MM.1S (cell line): Measurements from ENCODE around the gene MRPL45.

Experiments used
- DNase-seq: peaks from one replicate; pipeline ENCODE4 v3.0.0-alpha.2; 2015
- H2AFZ ChIP-seq: fragments of 300-600 bp; sonication (generic); 2 replicates; pipeline ENCODE4 v1.6.0; 2016; ENCODE audit warnings: antibody characterized with exemption, low read length
- H3F3A ChIP-seq: fragments of 300-600 bp; sonication (generic); 2 replicates; pipeline ENCODE4 v1.6.1; 2016; ENCODE audit warnings: mild to moderate bottlenecking, antibody characterized with exemption, low read length, moderate library complexity, mixed read lengths; ENCODE audit not compliant: insufficient read depth
- H3K27ac ChIP-seq: fragments of 300-600 bp; sonication (generic); 2 replicates; pipeline ENCODE4 v1.5.1; 2016; ENCODE audit warnings: mild to moderate bottlenecking, low read length
- H3K27me3 ChIP-seq: fragments of 300-600 bp; sonication (generic); replicated peaks from 2 replicates; pipeline ENCODE4 v1.6.0; 2016; ENCODE audit warnings: low read length; ENCODE audit not compliant: insufficient read depth
- H3K36me3 ChIP-seq: fragments of 300-600 bp; sonication (generic); replicated peaks from 2 replicates; pipeline ENCODE4 v1.6.1; 2016; ENCODE audit warnings: mild to moderate bottlenecking, low read length, mixed read lengths; ENCODE audit not compliant: insufficient read depth
- H3K4me1 ChIP-seq: fragments of 300-600 bp; sonication (generic); 2 replicates; pipeline ENCODE4 v1.6.1; 2016; ENCODE audit warnings: low read length, mixed read lengths
- H3K4me2 ChIP-seq: fragments of 300-600 bp; sonication (generic); 2 replicates; pipeline ENCODE4 v1.6.0; 2016; ENCODE audit warnings: low read depth, low read length
- H3K4me3 ChIP-seq: fragments of 300-600 bp; sonication (generic); 2 replicates; pipeline ENCODE4 v1.5.1; 2016; ENCODE audit warnings: low read length, mixed read lengths
- H3K79me2 ChIP-seq: fragments of 300-600 bp; sonication (generic); 2 replicates; pipeline ENCODE4 v1.6.1; 2016; ENCODE audit warnings: mixed run types, low read length, mixed read lengths
- H3K9ac ChIP-seq: fragments of 300-600 bp; sonication (generic); 2 replicates; pipeline ENCODE4 v1.6.1; 2016; ENCODE audit warnings: low read length, mixed read lengths
- H3K9me2 ChIP-seq: fragments of 300-600 bp; sonication (generic); replicated peaks from 2 replicates; pipeline ENCODE4 v1.6.1; 2016; ENCODE audit warnings: mild to moderate bottlenecking, low read length, mixed read lengths; ENCODE audit not compliant: insufficient read depth
- H3K9me3 ChIP-seq: fragments of 300-600 bp; sonication (generic); replicated peaks from 2 replicates; pipeline ENCODE4 v1.6.1; 2016; ENCODE audit warnings: mild to moderate bottlenecking, low read length, mixed read lengths; ENCODE audit not compliant: insufficient read depth
- H4K20me1 ChIP-seq: fragments of 300-600 bp; sonication (generic); 2 replicates; pipeline ENCODE4 v1.6.1; 2016; ENCODE audit warnings: mild to moderate bottlenecking, low read length, moderate library complexity, mixed read lengths; ENCODE audit not compliant: insufficient read depth
- EZH2 ChIP-seq: fragments of 300-600 bp; sonication (generic); optimal IDR thresholded peaks from 2 replicates; pipeline ENCODE3; 2017; ENCODE audit warnings: low read depth, mild to moderate bottlenecking, antibody characterized with exemption, low read length, mixed read lengths
- EZH2phosphoT487 ChIP-seq: fragments of 300-600 bp; sonication (generic); IDR thresholded peaks from 2 replicates; pipeline ENCODE4 v1.6.1; 2018; ENCODE audit warnings: antibody characterized with exemption, low read length
- TF ChIP-seq, protein P1 (sequence below): fragments of 300-600 bp; sonication (generic); IDR thresholded peaks from 2 replicates; pipeline ENCODE4 v1.5.1; 2016; ENCODE audit warnings: antibody characterized with exemption, low read length, mixed read lengths

MRPL45 gene

DNA sequence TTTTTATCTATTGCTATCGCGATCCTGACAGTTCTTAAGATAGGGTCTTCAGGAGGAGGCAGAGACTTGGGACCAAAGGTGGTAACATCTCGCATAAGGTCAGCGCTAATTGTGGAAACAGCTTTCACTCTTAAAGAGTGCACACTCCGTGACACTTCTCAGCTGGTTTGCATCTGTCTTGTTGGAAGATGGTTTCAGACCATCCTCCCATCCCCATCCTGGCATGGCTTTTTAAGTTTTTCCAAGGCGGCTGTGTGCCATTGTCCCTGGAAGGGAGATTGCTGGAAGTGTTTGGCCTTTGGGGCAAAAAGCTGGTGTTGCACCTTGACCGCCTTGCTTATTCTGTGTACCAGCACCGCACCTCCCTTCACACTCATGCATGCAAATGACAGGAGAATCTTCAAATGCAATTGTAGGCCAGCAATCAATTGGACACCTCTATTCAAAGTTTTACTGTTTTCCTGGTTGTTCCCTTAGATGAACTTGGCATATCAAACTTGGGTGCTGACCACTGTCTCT, 56.2 kb downstream of the MRPL45 start:
- Histone ChIP-seq H3K36me3 (no peaks in the 10 kb centered on the region), H3K4me2 (peak overlapping the region; percentile 94), H3K9ac (peak overlapping the region; percentile 56; the same call in 1 of the 2 replicates), H3F3A (no peaks in the 10 kb centered on the region), H3K27ac (no peak overlapping the region), H3K27me3 (no peaks in the 10 kb centered on the region), H2AFZ (peak overlapping the region; percentile 82), H4K20me1 (no peaks in the 10 kb centered on the region), H3K4me1 (peaks cover 4% of the 10 kb centered on the region; the same call in 1 of the 2 replicates), H3K9me3 (no peaks in the 10 kb centered on the region), H3K4me3 (peak overlapping the region; percentile 79), H3K9me2 (no peaks in the 10 kb centered on the region), H3K79me2 (no peaks in the 10 kb centered on the region)
- no peak for TF ChIP-seq EZH2
- no peak for TF ChIP-seq EZH2phosphoT487
- TF ChIP-seq, protein P1, sequence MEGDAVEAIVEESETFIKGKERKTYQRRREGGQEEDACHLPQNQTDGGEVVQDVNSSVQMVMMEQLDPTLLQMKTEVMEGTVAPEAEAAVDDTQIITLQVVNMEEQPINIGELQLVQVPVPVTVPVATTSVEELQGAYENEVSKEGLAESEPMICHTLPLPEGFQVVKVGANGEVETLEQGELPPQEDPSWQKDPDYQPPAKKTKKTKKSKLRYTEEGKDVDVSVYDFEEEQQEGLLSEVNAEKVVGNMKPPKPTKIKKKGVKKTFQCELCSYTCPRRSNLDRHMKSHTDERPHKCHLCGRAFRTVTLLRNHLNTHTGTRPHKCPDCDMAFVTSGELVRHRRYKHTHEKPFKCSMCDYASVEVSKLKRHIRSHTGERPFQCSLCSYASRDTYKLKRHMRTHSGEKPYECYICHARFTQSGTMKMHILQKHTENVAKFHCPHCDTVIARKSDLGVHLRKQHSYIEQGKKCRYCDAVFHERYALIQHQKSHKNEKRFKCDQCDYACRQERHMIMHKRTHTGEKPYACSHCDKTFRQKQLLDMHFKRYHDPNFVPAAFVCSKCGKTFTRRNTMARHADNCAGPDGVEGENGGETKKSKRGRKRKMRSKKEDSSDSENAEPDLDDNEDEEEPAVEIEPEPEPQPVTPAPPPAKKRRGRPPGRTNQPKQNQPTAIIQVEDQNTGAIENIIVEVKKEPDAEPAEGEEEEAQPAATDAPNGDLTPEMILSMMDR, result no peak
- peak; percentile 15 for DNase-seq

DNA sequence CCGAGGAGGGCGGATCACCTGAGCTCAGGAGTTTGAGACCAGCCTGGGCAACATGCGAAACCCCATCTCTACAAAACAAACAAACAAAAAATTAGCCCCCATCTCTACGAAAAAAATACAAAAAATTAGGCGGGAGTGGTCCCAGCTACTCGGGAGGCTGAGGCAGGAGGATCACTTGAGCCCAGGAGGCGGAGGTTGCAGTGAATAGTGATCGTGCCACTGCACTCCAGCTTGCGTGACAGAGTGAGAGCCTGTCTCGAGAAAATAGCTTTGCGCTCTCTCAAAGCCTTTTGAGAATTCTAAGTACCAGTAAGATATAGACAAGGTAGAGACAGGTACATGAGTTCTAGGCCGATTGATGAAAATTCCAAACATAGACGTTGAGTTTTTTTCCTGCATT, 56.7 kb downstream of the MRPL45 start:
- Histone ChIP-seq H3K9ac (no peak overlapping the region), H3K36me3 (no peaks in the 10 kb centered on the region), H4K20me1 (no peaks in the 10 kb centered on the region), H3K27ac (no peak overlapping the region), H3K4me1 (peaks cover 4% of the 10 kb centered on the region; the same call in 1 of the 2 replicates), H3K9me3 (no peaks in the 10 kb centered on the region), H3K27me3 (no peaks in the 10 kb centered on the region), H3F3A (no peaks in the 10 kb centered on the region), H3K79me2 (no peaks in the 10 kb centered on the region), H3K4me2 (no peak overlapping the region), H3K4me3 (no peak overlapping the region), H2AFZ (no peak overlapping the region), H3K9me2 (no peaks in the 10 kb centered on the region)
- DNase-seq, result no peak
- no peak for TF ChIP-seq EZH2

DNA sequence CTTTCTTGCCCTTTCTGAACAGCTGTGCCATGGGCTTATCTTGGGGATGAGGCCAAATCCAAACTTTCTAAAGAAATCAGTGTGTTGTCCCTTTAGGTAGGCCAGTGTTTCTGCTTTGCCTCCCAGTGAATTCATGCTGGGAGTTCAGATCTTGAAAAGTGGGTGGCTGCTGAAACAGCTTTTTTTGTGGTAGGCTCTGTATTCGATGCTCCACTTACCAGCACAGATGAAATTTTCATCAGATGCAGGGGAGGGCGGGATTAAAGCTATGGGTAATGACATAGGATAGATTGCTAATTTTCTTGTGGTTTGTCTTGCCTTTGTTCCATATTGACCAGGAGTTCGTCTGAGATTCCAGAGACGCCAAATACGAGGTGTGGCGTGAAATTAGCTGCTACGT, 57.5 kb downstream of the MRPL45 start:
- DNase-seq, result no peak
- no peaks in the 10 kb centered on the region for H4K20me1 ChIP-seq

DNA sequence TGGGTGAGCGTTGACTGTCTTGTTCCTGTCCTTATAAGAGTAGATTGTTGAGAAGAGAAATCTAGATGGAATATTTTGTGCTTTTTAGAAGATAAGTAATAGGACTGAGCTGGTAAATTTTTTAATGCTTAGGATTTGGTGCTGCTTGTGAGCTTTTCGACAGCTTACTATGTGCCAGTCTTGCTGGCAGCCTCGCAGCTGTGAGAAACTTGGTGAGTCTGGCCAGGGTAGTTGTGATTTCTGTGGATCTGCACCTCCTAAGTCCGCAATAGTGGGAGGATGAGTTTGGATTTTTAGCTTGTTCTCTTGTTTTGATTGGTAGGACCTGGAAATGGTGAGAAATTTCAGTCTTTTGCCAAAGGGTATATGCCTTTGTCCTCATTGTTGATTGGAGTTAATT, 58.3 kb downstream of the MRPL45 start:
- Histone ChIP-seq H3K4me2 (no peak overlapping the region), H4K20me1 (no peaks in the 10 kb centered on the region), H3K9me2 (no peaks in the 10 kb centered on the region), H3F3A (no peaks in the 10 kb centered on the region), H3K27me3 (no peaks in the 10 kb centered on the region), H3K27ac (no peak overlapping the region), H3K9ac (no peak overlapping the region), H3K79me2 (no peaks in the 10 kb centered on the region), H3K36me3 (no peaks in the 10 kb centered on the region), H3K4me3 (no peak overlapping the region), H3K9me3 (no peaks in the 10 kb centered on the region), H3K4me1 (peaks cover 4% of the 10 kb centered on the region; the same call in 1 of the 2 replicates), H2AFZ (no peak overlapping the region)
- DNase-seq, result no peak
- TF ChIP-seq, protein P1, result no peak
- TF ChIP-seq EZH2phosphoT487 (no peak), EZH2 (no peak)

More for the DNA sequence above, 57.5 kb downstream of the MRPL45 start:
- no peaks in the 10 kb centered on the region for H3F3A ChIP-seq
- no peak overlapping the region for H3K4me3 ChIP-seq
- no peaks in the 10 kb centered on the region for H3K9me3 ChIP-seq
- H3K9me2 ChIP-seq, result no peaks in the 10 kb centered on the region
- no peaks in the 10 kb centered on the region for H3K27me3 ChIP-seq
- H3K79me2 ChIP-seq, result no peaks in the 10 kb centered on the region
- TF ChIP-seq EZH2 (no peak), EZH2phosphoT487 (no peak)
- TF ChIP-seq, protein P1, result no peak
- H3K4me1 ChIP-seq, result peaks cover 4% of the 10 kb centered on the region; the same call in 1 of the 2 replicates
- no peaks in the 10 kb centered on the region for H3K36me3 ChIP-seq
- no peak overlapping the region for H3K27ac ChIP-seq
- no peak overlapping the region for H3K4me2 ChIP-seq
- no peak overlapping the region for H2AFZ ChIP-seq
- no peak overlapping the region for H3K9ac ChIP-seq
